Lower leg skin (tissue), 4 donors: ENCODE measurements around the gene LEMD1. TPM values are rescaled to one million over a fixed set of nuclear protein-coding genes. Genes with fewer than 3 reads are reported as not detected.

Source experiments
- DNase-seq, 2 donors: peaks; one replicate each; pipeline ENCODE4 v3.0.0-alpha.2; 2019; ENCODE audit warnings: low spot score in 2 of 2
- H3K4me3 ChIP-seq: fragments of 200-600 bp; sonication (generic); 2 replicates; pipeline ENCODE4 v1.5.1; 2017; ENCODE audit warnings: mild to moderate bottlenecking, low read depth; ENCODE audit not compliant: poor library complexity, severe bottlenecking
- POLR2A ChIP-seq, 2 donors: fragments of 450-650 bp; IDR thresholded peaks; one replicate each; pipeline ENCODE4 v1.6.1; 2016 to 2017; ENCODE audit warnings: antibody characterized with exemption in 2 of 2, mild to moderate bottlenecking in 1 of 2, moderate library complexity in 1 of 2
- WGBS, 2 donors: methylation state at CpG; one replicate each; pipeline ENCODE4 v1.1.5; 2018; 5-methylcytosine and 5-hydroxymethylcytosine counted together
- intact Hi-C: fragments of 100-400 bp; cut with DNase I; formaldehyde crosslinking; loops from one replicate; pipeline ENCODE4 v1.15.0; 2023; ENCODE audit warnings: low total_unique reads
- total RNA-seq, 4 donors: library from RNA; depleted of rRNA; stranded (reverse); fragments of >200 nt; gene quantifications; one replicate each; pipeline ENCODE4 v1.1.0, GENCODE V29; 2016
- TF ChIP-seq, protein P1 (sequence below), 3 donors: fragments of 450-650 bp; IDR thresholded peaks; one replicate each; pipeline ENCODE4 v1.5.1; 2016; ENCODE audit warnings: antibody characterized with exemption in 3 of 3, mild to moderate bottlenecking in 3 of 3, moderate library complexity in 2 of 3

LEMD1 gene
- total RNA-seq, 4 donors from 2014 or later = not detected

DNA sequence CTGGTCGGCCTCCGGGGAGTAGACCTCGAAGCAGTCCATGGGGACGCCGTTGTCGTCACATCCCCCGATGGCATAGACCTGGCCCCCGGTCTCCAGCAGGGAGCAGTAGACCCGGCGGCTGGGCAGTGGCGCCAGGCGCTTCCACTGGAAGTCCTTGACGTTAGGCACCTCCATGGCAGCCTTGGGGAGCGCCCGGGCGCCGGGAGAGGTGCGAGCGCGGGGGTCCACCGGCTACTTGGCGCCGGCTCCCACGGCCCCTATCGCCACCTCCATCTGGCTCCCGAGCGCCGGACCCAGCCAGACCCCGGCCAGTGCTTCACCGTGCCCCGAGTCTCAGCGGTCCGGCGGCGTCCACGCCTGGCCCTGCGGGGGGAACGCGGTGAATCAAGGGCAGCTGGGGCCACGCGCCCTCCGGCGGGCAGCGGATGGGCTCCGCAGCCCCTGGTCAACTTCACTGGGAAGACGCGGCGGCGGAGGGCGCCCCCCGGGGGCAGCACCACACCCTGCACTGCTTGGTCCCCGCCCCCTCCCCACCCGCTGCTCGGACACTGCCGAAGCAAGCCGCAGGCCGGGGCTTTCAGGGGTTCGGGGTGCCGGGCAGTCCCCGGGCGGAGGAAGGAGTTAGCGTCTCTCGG, 78.3 kb downstream of the LEMD1 start:
- H3K4me3 ChIP-seq = no peak overlapping the region
- intact Hi-C loops = no loop called here
- 9 to 19% methylated on average over 7 to 32 of the region's 63 CpGs for WGBS, 2 donors
- DNase-seq = no peak
- TF ChIP-seq, protein P1, sequence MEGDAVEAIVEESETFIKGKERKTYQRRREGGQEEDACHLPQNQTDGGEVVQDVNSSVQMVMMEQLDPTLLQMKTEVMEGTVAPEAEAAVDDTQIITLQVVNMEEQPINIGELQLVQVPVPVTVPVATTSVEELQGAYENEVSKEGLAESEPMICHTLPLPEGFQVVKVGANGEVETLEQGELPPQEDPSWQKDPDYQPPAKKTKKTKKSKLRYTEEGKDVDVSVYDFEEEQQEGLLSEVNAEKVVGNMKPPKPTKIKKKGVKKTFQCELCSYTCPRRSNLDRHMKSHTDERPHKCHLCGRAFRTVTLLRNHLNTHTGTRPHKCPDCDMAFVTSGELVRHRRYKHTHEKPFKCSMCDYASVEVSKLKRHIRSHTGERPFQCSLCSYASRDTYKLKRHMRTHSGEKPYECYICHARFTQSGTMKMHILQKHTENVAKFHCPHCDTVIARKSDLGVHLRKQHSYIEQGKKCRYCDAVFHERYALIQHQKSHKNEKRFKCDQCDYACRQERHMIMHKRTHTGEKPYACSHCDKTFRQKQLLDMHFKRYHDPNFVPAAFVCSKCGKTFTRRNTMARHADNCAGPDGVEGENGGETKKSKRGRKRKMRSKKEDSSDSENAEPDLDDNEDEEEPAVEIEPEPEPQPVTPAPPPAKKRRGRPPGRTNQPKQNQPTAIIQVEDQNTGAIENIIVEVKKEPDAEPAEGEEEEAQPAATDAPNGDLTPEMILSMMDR (IDR thresholded peaks at IDR 0.05) = no peak
- TF ChIP-seq POLR2A (IDR thresholded peaks at IDR 0.05) = no peak

DNA sequence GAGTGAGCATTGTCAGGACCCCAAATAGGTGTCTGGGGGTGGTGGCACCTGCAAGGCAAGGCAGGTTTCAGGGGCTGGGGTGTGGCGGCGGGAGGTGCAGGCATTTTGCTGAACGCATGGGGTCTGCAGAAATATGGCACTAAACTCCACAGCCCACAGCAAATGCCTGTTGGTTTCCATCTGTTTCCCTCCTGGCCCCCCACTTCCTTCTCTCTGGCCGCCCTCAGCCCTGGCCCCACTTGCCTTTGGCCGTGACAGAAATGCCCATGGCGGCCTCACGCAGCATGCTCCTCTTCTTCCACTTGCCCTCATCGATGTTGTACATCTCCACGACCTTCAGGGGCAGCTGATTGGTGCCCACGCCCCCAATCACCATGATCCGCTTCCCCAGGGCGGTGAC, 78.9 kb downstream of the LEMD1 start:
- H3K4me3 ChIP-seq = no peak overlapping the region
- 76 to 77% methylated on average over 12 of the region's 12 CpGs for WGBS, 2 donors
- TF ChIP-seq, protein P1 (IDR thresholded peaks at IDR 0.05) = no peak
- TF ChIP-seq POLR2A (IDR thresholded peaks at IDR 0.05) = no peak
- intact Hi-C loops = no loop called here
- no peak for DNase-seq

DNA sequence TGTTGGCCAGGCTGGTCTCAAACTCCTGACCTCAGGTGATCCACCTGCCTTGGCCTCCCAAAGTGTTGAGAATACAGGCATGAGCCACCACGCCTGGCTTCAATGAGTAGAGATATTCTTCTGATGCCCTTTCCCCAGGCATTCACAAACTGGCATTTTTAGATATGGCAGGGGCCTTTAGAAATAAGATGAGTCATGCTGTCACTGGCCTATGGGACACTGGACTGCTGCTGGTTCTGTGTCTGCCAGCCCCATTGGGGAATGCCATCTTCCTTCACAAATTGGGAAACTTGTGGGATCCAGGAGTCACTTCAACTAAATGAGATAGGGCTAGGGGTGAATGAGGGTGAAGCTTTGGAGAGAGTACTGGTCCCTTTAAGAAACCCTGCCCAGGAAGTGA, 81.2 kb downstream of the LEMD1 start:
- H3K4me3 ChIP-seq = no peak overlapping the region
- TF ChIP-seq POLR2A (IDR thresholded peaks at IDR 0.05) = no peak
- TF ChIP-seq, protein P1 (IDR thresholded peaks at IDR 0.05) = no peak
- intact Hi-C loops = no loop called here
- 90 to 100% methylated on average over 1 of the region's 1 CpG for WGBS, 2 donors
- DNase-seq = no peak

DNA sequence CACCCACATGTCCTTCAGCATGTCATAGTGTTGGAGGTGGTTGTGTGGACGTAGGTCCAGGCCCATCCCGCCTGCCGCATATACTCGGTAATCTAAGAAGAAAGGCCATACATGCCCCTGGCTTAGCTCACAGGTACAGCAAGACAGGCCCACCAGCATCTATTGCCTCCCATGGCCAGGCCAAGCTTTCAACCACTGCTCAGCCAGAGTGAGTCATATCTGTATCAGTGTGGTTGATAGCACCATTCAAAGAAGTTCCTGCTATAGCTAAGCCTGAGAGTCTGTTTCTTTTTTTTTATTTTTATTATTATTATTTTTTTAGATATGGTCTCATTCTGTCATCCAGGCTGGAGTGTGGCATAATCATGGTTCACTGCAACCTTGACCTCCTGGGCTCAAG, 82.1 kb downstream of the LEMD1 start:
- no peak overlapping the region for H3K4me3 ChIP-seq
- DNase-seq = no peak
- WGBS, 2 donors = 74 to 93% methylated on average over 4 of the region's 4 CpGs
- TF ChIP-seq POLR2A (IDR thresholded peaks at IDR 0.05) = no peak
- TF ChIP-seq, protein P1 (IDR thresholded peaks at IDR 0.05) = no peak
- intact Hi-C loops = loop anchor here (10.0 kb wide), 1 partner anchor 145 kb away; no protein-coding TSS in a partner anchor

DNA sequence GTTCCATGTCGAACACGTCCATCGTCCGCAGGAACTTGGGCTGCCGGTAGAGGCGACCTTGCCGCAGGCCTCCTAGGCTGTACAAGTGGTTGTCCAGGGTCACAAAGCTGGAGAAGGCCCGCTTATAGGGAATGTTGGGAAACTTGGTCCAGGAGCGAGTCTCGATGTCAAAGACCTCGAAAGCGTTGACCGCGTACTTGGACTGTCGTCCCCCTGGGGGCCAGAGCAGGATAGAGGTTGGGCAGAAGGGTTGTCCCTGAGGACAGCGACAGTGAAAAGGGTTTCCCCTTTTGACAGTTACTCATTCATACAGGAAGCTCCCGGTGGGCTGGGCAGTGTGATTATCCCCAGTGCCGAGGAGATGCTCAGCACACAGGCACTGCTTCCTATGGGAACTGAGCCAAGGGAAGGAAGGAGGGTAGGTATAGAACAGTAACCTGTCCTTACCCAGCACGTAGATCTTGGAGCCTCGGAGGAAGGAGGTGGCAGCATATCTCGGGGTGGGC, 82.6 kb downstream of the LEMD1 start:
- intact Hi-C loops = loop anchor here (10.0 kb wide), 1 partner anchor 146 kb away; no protein-coding TSS in a partner anchor
- TF ChIP-seq, protein P1 (IDR thresholded peaks at IDR 0.05) = no peak
- no peak for TF ChIP-seq POLR2A (IDR thresholded peaks at IDR 0.05)
- no peak for DNase-seq
- H3K4me3 ChIP-seq = no peak overlapping the region
- 87 to 92% methylated on average over 21 of the region's 21 CpGs for WGBS, 2 donors
